ENCODE results near the gene KLHL29. TPM values are rescaled to one million over a fixed set of nuclear protein-coding genes. Genes with fewer than 3 reads are reported as not detected.

KLHL29 gene
- total and polyA plus RNA-seq, 10 of the 15 experiments (the other 5 are each of a cell fraction or from before 2014, with no cell fraction given): 1.4 to 19.5 (median 6.1) TPM

GRCh38 chr2:23378496-23378895 is 6.5 kb upstream of the KLHL29 start:
- Histone ChIP-seq H3K27me3 (replicated peaks in 1 of 2; ENCODE audit: control insufficient read depth in 2 of 2, insufficient read depth in 2 of 2, low read length in 1 of 2) (no peaks in the 10 kb centered on the region), H4K20me1 (ENCODE audit: control insufficient read depth, insufficient read depth) (no peaks in the 10 kb centered on the region), H3K36me3 (ENCODE audit: control insufficient read depth in 2 of 2, insufficient read depth in 2 of 2, low read length in 1 of 2) (no peaks in the 10 kb centered on the region), H3K27ac (ENCODE audit: control insufficient read depth, insufficient read depth) (no peak overlapping the region), H3K4me2 (ENCODE audit: control insufficient read depth, insufficient read depth) (no peak overlapping the region; the same call in 1 of the 2 replicates), H3K79me2 (ENCODE audit: control insufficient read depth, insufficient read depth, low read length) (no peaks in the 10 kb centered on the region), H3K4me1 (ENCODE audit: control insufficient read depth, insufficient read depth, low read length) (peaks cover 45% of the 10 kb centered on the region), H3K9me3 (replicated peaks; ENCODE audit: control insufficient read depth, insufficient read depth, low read length) (no peaks in the 10 kb centered on the region), H3K4me3 (no peak overlapping the region), H3K9ac (ENCODE audit: control insufficient read depth, insufficient read depth, low read length) (no peak overlapping the region), H2AFZ (ENCODE audit: control insufficient read depth, low read depth, low read length) (no peak overlapping the region)
- ChIA-PET CTCF (interaction anchor here (0.9 to 1.4 kb wide), 3 partner anchors 14 to 82 kb away, joined by 3 to 4 read pairs (median 4); no protein-coding TSS in a partner anchor), RAD21 (ENCODE audit: unreplicated experiment) (interaction anchor here (1.9 kb wide), 1 partner anchor 22 kb away, joined by 12 read pairs; no protein-coding TSS in a partner anchor), POLR2A (interaction anchor here (0.5 to 1.3 kb wide), 3 partner anchors 73 to 421 kb away, joined by 3 to 6 read pairs (median 4); no protein-coding TSS in a partner anchor), SMC1A (ENCODE audit: uncharacterized antibody, unreplicated experiment) (interaction anchor here (0.6 to 1.8 kb wide), 3 partner anchors 12 to 26 kb away, joined by 3 to 6 read pairs (median 5); no protein-coding TSS in a partner anchor)
- DNase-seq (ENCODE audit: low read depth, low spot score) (no peak), FAIRE-seq (no peak), ATAC-seq (no peak)
- 72% methylated on average over 2 of the region's 2 CpGs for WGBS (ENCODE audit: insufficient coverage, insufficient replicate concordance, low lambda C conversion rate, missing lambda C conversion rate)
- in situ Hi-C loops (cut with MboI): loop anchor here (25.0 kb wide), 1 partner anchor 984 kb away; the partner anchor contains the start of gene ITSN2
- TF ChIP-seq ZBED1 (IDR thresholded peaks at IDR 0.05; ENCODE audit: borderline replicate concordance): no peak
- no peak for TF ChIP-seq JUND (IDR thresholded peaks at IDR 0.05; ENCODE audit: low read depth, low read length)
- TF ChIP-seq BACH1 (IDR thresholded peaks at IDR 0.05; ENCODE audit: borderline replicate concordance): no peak
- TF ChIP-seq FOXM1 (IDR thresholded peaks at IDR 0.05; ENCODE audit: low read depth, low read length): no peak
- no peak for TF ChIP-seq NFYA (IDR thresholded peaks at IDR 0.05; ENCODE audit: borderline replicate concordance, low read depth, low read length)
- no peak for TF ChIP-seq EP300 (IDR thresholded peaks at IDR 0.05; ENCODE audit: borderline replicate concordance in 1 of 2, control insufficient read depth in 1 of 2, low read depth in 2 of 2, low read length in 2 of 2)
- TF ChIP-seq ZBTB11 (CRISPR knock-in tag; IDR thresholded peaks at IDR 0.05): no peak
- TF ChIP-seq SIX5 (IDR thresholded peaks at IDR 0.05; ENCODE audit: low read depth, low read length, severe bottlenecking): no peak
- no peak for TF ChIP-seq STAT1 (conservative IDR thresholded peaks at IDR 0.05)
- TF ChIP-seq IRF4 (IDR thresholded peaks at IDR 0.05; ENCODE audit: low read depth, low read length): no peak
- TF ChIP-seq ZNF24 (IDR thresholded peaks at IDR 0.05): no peak
- TF ChIP-seq, protein P1, sequence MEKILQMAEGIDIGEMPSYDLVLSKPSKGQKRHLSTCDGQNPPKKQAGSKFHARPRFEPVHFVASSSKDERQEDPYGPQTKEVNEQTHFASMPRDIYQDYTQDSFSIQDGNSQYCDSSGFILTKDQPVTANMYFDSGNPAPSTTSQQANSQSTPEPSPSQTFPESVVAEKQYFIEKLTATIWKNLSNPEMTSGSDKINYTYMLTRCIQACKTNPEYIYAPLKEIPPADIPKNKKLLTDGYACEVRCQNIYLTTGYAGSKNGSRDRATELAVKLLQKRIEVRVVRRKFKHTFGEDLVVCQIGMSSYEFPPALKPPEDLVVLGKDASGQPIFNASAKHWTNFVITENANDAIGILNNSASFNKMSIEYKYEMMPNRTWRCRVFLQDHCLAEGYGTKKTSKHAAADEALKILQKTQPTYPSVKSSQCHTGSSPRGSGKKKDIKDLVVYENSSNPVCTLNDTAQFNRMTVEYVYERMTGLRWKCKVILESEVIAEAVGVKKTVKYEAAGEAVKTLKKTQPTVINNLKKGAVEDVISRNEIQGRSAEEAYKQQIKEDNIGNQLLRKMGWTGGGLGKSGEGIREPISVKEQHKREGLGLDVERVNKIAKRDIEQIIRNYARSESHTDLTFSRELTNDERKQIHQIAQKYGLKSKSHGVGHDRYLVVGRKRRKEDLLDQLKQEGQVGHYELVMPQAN (conservative IDR thresholded peaks at IDR 0.05): no peak
- TF ChIP-seq ASH2L (IDR thresholded peaks at IDR 0.05; ENCODE audit: borderline replicate concordance, low read depth): no peak
- TF ChIP-seq CBFB (IDR thresholded peaks at IDR 0.05; ENCODE audit: low read depth): no peak
- TF ChIP-seq NR2F1 (conservative IDR thresholded peaks at IDR 0.05): no peak
- TF ChIP-seq DPF2 (IDR thresholded peaks at IDR 0.05): no peak
- no peak for TF ChIP-seq CBX5 (IDR thresholded peaks at IDR 0.05; ENCODE audit: low read depth)
- TF ChIP-seq IKZF2 (IDR thresholded peaks at IDR 0.05): no peak
- no peak for TF ChIP-seq USF2 (IDR thresholded peaks at IDR 0.05; ENCODE audit: borderline replicate concordance, low read depth, low read length)
- intact Hi-C loops (cut with micrococcal nuclease; ENCODE audit: unreplicated experiment): no loop called here
- BruUV-seq (replicated peaks): no TSS peak
